ENCODE data around the gene NFIX.

NFIX gene

DNA sequence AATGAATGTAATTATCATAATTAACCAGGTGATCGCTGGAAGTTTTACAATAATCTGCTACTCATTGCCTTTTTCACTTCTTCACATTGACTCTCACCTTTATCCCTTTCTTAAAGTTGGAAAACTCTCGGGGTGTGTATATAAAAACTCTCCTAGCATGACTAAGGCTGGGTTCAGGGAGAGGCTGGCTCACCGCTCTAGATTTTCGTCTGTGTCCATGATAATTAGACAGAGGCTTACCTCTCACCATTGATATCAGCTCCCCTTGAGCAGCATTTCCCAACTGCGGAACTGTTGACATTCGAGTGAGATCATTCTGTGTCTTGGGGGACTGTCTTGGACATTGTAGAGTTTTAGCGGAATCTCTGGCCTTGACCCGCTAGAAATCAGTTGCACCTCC is 39.4 kb downstream of the NFIX start:
- no peak for DNase-seq (ENCODE audit: low read depth in 1 of 2, low spot score in 1 of 2)
- in situ Hi-C loops (cut with HindIII; ENCODE audit: low pct_unique_long_range_greater_than_20kb, low sequenced_read_pairs), result no loop called here

DNA sequence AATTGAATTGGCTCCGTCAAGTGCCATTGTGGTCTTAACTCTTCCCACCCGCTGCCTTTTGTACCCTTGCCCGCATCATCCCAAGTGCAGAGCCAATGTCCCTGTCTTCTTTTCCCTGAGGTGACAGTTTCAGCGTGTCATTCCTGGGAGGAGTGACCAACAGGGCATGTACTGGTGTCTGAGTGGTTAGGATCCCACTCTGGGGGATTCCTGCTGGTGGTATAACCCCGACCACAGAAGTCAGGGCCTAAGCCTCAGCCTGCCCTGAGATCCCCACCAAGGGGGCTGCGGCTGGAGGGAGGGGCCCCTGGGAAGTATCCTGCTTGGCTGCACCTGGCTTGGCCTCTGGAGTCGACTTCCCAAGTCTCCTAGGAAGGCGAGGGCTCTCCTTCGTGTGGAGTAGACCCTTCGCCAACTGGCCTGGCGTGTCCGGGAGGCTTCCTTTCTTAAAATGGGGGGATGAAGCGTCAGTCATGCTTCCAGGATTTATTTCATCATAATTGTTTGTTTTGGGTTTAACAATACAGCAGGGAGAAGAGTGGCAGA is 40.6 kb downstream of the NFIX start:
- TF ChIP-seq JUND (IDR thresholded peaks at IDR 0.05; ENCODE audit: low read depth), result no peak
- in situ Hi-C loops (cut with HindIII; ENCODE audit: low pct_unique_long_range_greater_than_20kb, low sequenced_read_pairs), result no loop called here
- DNase-seq (ENCODE audit: low read depth in 1 of 2, low spot score in 1 of 2), result no peak

More for the DNA sequence above, 39.4 kb downstream of the NFIX start:
- TF ChIP-seq JUND (IDR thresholded peaks at IDR 0.05; ENCODE audit: low read depth), result no peak

DNA sequence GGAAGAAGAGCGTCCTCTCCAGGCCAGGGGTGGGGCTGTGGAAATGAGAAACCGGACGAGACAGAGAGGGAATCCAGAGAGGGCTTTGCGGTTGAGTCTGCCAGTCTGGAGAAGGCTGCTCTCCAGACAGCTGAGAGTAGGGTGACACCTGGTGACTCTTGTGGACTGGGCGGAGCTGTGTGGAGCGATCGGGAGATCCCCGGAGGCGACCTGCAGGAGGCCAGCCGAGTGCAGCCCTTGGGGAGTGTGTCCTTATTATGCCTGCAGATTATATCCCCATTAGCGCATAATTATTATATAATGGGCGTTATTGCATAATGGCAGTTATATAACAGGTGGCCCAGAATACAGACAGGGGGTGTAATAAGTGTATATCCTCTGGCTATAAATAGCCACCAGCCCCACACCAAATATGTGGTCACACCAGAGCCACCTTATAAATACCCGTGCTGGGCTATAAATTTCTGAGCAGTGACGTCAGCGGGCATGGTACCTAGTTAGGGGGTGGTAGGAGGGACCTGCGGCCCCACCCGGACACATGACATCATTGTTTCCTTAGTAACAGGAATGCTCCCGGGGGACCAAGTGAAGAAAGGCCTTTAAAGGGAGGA is 41.2 kb downstream of the NFIX start:
- no peak for TF ChIP-seq JUND (IDR thresholded peaks at IDR 0.05; ENCODE audit: low read depth)
- in situ Hi-C loops (cut with HindIII; ENCODE audit: low pct_unique_long_range_greater_than_20kb, low sequenced_read_pairs), result no loop called here
- peak in 1 of 2 experiments; percentile 31 for DNase-seq (ENCODE audit: low read depth in 1 of 2, low spot score in 1 of 2)

DNA sequence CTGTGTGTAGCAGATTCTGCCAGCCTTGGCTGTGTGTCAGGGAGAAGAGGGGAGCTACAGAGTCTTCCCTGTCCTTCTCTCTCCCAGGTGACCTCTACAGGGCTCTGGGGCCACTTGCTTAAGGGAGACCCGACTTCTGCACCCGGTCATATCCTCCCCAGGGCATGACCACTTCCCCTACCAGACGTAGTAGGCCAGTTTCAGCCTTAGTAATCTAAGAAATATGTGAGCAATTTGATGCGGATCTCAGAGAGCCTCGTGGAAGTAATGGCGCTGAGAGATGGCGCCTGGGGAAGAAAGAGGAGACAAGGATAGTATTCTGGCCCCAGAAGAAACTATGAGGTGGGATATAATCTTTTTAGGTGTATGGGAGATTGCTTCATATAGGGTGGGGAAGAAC is 41.9 kb downstream of the NFIX start:
- DNase-seq (ENCODE audit: low read depth in 1 of 2, low spot score in 1 of 2), result no peak
- no peak for TF ChIP-seq JUND (IDR thresholded peaks at IDR 0.05; ENCODE audit: low read depth)
- in situ Hi-C loops (cut with HindIII; ENCODE audit: low pct_unique_long_range_greater_than_20kb, low sequenced_read_pairs), result no loop called here

DNA sequence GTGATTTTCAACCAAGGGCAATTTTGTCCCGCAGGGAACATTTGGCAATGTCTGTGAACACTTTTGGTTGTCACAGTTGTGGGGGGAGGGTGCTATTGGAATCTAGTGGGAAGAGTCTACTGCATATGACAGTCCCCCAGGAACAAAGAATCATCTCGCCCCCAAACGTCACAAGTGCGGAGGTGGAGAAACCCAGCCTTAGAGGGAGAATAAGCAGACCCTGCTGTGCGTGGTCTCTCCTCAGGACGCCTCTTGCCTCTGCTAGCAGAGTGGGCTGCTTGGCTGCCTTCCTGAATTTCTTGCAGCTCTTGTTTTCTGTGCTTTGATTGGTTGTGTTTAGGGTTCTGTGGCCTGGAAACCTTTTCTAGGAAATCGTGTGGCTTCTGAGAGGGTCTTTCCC is 42.5 kb downstream of the NFIX start:
- in situ Hi-C loops (cut with HindIII; ENCODE audit: low pct_unique_long_range_greater_than_20kb, low sequenced_read_pairs), result no loop called here
- TF ChIP-seq JUND (IDR thresholded peaks at IDR 0.05; ENCODE audit: low read depth), result no peak
- no peak for DNase-seq (ENCODE audit: low read depth in 1 of 2, low spot score in 1 of 2)

DNA sequence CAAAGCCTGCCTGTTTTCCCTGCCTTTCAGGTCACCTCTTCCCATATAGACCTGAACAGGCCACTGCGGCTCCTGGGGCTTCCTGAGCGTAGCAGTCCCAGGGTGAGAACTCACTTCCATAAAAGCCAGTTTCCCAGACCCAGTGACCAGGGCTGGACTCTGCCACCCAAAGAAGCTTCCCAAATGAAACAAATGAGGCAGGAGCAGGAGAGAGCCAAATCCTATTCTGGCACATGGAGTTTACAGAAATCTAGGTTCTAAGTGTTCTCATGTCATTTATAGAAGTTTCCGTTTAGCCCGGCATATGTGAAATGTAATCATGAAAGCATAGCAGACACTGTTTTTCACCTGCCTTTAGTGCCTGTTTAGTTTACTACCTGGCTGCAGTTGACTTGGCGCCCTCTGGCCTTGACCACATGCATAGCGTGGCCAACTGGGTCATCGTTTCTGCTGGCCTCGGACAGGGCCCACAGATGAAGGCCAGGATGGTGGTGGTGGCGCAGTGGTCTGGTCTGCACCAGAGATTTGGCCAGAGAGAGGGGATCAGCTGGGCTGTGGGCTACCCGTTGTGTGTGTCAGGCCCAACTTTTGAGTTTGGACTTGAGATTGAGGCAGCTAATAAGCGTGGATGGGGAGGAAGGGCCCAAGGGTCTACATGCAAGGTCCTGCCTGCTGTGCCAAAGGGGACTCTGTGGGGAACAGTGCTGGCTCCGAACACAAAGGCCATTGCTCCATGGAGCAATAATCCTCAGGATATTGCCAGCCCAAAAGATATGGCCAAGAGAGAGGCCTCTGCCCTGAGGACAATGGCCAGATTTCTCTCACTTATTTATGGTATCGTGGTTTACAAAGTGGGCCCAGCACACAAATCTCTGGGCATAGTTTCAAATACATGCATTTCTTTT is 43.3 kb downstream of the NFIX start:
- no peak for DNase-seq (ENCODE audit: low read depth in 1 of 2, low spot score in 1 of 2)
- no peak for TF ChIP-seq JUND (IDR thresholded peaks at IDR 0.05; ENCODE audit: low read depth)
- in situ Hi-C loops (cut with HindIII; ENCODE audit: low pct_unique_long_range_greater_than_20kb, low sequenced_read_pairs), result no loop called here

- no peak for DNase-seq (ENCODE audit: low read depth in 1 of 2, low spot score in 1 of 2)
- in situ Hi-C loops (cut with HindIII; ENCODE audit: low pct_unique_long_range_greater_than_20kb, low sequenced_read_pairs), result no loop called here
- TF ChIP-seq JUND (IDR thresholded peaks at IDR 0.05; ENCODE audit: low read depth), result no peak
These were observed 44.0 kb downstream of the NFIX start for GRCh38 chr19:13039211-13039789.

DNA sequence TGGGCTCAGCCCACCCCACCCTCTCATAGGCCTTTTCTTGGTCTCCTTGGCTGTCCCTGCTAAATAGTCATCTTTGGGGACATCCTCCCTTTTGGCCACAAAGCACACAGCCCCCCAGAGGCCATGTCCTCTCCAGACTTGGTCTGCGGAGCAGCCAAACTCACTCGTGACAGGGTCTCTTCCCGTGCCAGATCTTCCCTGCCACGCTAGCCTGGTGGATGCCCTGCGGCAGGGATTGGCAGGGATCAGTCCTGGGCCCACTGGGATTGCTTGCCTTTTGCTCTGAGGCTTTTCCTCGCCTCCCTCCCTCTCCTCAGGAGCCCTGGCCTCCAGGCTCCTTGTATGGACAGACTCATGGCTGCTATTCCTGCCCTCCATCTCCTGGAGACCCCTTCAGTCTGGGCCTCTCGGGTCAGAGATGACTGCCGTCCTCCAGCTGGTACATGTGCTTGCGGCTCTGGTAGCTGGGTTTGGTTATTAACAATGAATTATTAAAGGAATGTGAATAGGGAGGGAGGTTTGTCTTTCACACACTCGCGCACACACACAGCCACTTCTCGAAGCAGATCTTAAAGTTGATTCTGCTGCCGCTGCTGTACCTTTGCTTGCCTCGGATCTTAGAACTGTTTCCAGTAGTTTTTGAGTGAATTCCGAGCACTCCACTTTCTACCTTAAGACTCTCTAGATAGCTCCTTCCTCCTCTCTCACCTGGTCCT is 45.1 kb downstream of the NFIX start:
- no peak for TF ChIP-seq JUND (IDR thresholded peaks at IDR 0.05; ENCODE audit: low read depth)
- DNase-seq (ENCODE audit: low read depth in 1 of 2, low spot score in 1 of 2), result no peak
- in situ Hi-C loops (cut with HindIII; ENCODE audit: low pct_unique_long_range_greater_than_20kb, low sequenced_read_pairs), result no loop called here

GRCh38 chr19:13040948-13041292 is 45.6 kb downstream of the NFIX start:
- no peak for DNase-seq (ENCODE audit: low read depth in 1 of 2, low spot score in 1 of 2)
- in situ Hi-C loops (cut with HindIII; ENCODE audit: low pct_unique_long_range_greater_than_20kb, low sequenced_read_pairs), result no loop called here
- no peak for TF ChIP-seq JUND (IDR thresholded peaks at IDR 0.05; ENCODE audit: low read depth)

DNA sequence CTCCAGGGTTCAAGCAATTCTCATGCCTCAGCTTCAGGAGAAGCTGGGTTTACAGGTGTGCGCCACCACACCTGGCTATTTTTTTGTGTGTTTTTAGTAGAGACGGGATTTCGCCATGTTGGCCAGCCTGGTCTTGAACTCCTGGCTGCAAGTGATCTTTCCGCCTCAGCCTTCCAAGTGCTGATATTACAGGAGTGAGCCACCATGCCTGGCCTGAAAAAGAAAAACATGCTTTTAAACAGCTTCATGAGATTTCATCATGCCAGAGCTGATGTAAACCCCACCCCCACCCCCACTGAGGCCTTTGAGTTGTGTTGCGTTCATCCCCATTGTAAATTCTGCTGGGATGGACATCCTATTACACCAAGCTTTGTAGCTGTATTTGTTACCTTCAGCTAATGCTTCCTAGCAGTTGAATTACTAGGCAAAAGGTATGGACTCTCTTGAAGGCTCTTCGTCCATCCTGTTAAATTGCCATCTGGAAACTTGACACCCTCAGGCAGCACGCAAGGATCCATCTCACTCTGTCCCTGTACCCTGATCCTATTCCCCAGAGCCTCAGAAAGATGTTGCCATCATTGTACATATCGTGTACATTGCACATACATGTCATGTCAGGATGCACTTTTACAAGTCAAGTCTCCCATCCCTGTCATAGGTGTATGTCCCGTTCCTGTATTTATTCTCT is 47.3 kb downstream of the NFIX start:
- no peak for TF ChIP-seq JUND (IDR thresholded peaks at IDR 0.05; ENCODE audit: low read depth)
- in situ Hi-C loops (cut with HindIII; ENCODE audit: low pct_unique_long_range_greater_than_20kb, low sequenced_read_pairs), result no loop called here
- no peak for DNase-seq (ENCODE audit: low read depth in 1 of 2, low spot score in 1 of 2)

DNA sequence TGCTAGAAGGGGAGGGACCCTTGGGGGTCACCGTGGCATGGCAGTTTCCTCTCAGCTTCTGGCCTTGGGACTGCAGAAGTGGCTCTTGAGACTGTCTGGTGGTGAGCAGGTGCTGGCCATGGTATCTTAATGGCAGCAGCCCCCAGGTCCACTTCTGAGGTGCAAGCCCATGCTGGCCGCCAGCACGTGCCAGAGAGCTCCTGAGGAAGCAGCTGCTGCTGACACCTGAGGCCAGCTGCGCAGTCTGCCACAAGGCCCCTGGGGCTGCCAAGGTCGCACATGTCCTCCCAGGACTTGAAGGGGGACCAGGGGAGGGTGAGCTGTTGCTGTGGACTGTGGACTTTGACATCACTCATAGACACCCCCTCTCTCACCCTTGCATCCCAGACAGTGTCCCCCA is 48.0 kb downstream of the NFIX start:
- no peak for TF ChIP-seq JUND (IDR thresholded peaks at IDR 0.05; ENCODE audit: low read depth)
- no peak for DNase-seq (ENCODE audit: low read depth in 1 of 2, low spot score in 1 of 2)
- in situ Hi-C loops (cut with HindIII; ENCODE audit: low pct_unique_long_range_greater_than_20kb, low sequenced_read_pairs), result no loop called here

- no peak for DNase-seq (ENCODE audit: low read depth in 1 of 2, low spot score in 1 of 2)
- in situ Hi-C loops (cut with HindIII; ENCODE audit: low pct_unique_long_range_greater_than_20kb, low sequenced_read_pairs), result no loop called here
- TF ChIP-seq JUND (IDR thresholded peaks at IDR 0.05; ENCODE audit: low read depth), result no peak
These were observed 49.1 kb downstream of the NFIX start for GRCh38 chr19:13044231-13044836.
